Activated CD4-positive, CD25-positive, alpha-beta regulatory T cell (primary cell): ENCODE data around the gene DSCAM.

Experiments used
- DNase-seq, 4 experiments: peaks; one replicate each; lab custom pipeline; 2025; lab: John Stamatoyannopoulos, UW

Gene DSCAM

DNA sequence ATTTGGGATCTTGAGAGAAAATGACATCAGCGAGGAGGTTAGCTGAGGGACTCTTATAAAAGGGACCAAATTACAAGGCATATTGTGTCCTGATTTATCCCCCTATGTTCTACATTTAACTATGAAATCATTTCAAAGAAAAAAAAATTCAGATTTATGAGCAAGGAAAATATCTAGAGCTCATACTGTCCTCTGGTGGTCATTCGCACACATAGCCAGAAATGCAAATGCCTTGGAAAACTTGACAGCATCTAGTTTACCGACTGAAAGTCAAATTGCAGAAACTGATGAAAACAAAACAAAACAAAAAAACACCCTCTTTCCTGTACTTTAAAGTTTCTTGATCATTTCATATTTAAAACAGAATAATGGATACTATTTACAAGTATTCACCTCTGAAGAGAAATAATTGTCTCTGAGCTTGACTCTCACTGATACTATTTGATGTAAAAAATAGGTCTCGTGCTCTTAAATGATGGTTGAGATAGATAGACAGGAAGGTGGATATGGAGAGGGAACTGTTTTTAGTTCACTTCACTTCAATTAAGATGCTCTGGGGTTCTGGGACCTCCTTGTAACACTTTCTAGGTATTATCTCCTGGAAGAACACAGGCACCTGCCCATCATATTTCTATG is 725.9 kb downstream of the DSCAM start:
- DNase-seq, result no peak

DNA sequence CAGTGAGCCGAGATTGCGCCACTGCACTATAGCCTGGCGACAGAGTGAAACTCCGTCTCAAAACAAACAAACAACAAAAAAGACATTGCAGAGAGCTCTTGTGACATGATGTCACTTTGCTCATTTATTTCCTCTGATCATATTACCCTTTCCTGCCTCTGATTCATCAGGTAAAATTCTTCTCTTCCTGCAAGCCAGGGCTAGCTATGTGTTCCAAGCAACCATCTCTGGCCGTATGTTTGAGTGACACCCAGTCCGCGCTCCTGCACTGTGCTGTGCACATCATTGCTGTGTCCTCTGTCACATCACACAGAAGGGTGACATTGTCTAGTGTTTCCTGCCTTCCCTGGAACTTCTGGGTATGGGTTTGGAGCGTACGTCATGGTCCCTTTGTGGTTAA is 728.4 kb downstream of the DSCAM start:
- no peak for DNase-seq

DNA sequence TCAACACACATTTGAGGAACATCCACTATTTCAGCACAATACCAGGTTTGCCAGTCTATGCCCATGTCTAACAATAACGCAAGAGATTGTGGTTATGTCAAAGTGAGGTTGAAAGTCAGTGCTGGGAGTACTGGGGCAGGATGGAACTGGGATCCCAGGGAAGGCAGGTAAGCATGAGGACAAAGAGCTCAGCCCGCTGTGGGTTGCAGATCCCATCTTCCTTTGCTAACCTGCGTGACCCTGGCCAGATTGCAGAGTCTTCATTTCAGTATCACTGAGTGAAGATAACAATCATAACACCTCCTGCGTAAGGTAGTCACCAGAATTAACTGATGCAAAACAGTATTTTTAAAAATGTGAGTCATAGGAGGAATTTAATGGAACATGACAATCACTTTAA is 729.7 kb downstream of the DSCAM start:
- DNase-seq, result no peak

GRCh38 chr21:40115775-40116174 is 731.2 kb downstream of the DSCAM start:
- no peak for DNase-seq

DNA sequence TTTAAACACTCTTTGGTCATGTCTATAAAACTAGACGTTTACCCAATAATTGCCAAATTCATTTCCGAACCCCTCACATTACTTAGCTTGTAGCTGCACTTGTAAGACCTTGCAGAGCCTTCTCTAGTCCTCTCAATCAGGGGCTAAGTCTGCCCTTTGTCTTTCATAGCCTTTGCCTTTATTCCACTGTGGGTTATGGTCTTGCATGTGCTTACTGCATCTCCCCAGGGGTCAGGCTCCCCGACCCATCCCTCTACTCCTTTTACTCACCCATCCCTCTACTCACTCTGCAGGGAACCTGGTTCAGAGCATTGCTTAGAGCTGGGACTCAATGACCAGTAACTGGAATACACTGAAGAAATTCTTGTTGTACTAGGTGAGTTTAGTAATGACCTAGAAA is 744.3 kb downstream of the DSCAM start:
- DNase-seq, result no peak

DNA sequence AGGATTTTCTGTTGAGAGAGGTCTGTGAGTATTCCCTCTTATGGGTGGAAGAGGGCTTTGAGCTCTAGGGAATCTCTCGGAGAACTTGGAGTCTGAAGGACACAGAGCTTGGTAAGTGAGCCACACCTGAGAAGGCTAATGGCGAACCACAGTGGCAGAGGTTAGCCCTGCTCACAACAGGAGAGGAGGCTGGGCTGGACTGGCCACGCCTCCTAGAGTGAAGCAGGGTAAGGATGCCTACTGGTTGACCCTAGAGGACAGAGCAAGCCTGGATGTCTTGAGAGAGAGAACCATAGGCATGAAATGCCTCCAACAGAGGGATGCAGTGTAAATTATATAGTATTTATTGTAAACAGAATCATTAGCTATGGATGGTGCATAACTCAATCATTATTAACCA is 747.1 kb downstream of the DSCAM start:
- no peak for DNase-seq

DNA sequence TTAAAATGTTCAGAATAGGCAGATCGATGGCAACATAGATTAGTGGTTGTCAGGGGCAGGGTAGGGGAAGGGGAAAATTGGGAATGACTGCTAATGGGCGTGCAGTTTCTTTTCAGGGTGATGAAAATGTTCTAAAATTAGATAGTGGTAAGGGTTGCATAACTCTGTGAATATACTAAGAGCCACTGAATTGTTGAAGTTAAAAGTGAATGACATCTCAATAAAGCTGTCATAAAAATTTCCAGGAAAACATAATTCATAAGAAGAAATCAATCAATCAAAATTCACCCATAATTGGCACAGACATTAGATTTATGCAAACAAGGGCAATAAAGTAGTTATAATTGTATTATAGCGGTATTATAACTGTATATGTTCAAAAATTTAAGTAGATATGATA is 751.5 kb downstream of the DSCAM start:
- no peak for DNase-seq

- no peak for DNase-seq
Measured at GRCh38 chr21:40080385-40080784, 766.6 kb downstream of the DSCAM start.

GRCh38 chr21:40074710-40075109 is 772.2 kb downstream of the DSCAM start:
- DNase-seq, result no peak

DNA sequence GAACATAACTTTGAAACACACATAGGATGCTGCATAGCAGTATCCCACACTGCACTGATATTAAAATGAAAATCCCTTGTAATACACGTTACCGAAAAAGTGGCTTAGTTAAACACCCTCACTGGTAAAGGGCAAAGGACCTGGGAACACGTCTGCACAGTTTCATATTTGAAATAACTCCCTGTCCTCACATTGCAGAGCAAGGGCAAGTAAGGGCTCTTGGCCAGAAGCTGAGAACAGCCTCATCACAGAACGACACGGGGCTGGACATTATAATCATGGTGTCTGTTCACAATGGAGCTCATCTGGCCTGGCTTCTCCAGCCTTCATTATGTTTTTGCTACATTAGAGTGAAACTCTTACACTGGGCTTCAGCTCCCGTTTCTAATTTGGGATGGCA is 772.8 kb downstream of the DSCAM start:
- no peak for DNase-seq

DNA sequence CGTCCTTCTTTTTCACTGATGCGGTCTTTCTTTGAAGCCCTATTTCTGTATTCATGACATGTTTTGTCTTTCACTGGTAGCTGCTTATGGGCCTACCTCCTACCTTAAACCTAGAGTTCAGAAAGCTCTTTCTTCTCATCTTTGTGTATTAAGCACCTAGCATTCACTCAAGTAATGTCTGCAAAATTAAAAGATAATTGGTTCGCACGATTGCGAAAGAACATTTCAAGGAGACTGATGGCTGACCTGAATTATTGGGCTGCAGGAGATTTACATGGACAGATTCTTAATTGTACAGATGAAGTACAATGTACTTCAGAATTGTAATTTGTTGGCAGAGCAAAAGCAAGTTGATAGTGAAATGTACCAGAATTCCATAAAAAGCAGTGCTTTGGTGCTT is 773.3 kb downstream of the DSCAM start:
- no peak for DNase-seq

- no peak for DNase-seq
Measured at GRCh38 chr21:40070871-40071270, 776.1 kb downstream of the DSCAM start.

DNA sequence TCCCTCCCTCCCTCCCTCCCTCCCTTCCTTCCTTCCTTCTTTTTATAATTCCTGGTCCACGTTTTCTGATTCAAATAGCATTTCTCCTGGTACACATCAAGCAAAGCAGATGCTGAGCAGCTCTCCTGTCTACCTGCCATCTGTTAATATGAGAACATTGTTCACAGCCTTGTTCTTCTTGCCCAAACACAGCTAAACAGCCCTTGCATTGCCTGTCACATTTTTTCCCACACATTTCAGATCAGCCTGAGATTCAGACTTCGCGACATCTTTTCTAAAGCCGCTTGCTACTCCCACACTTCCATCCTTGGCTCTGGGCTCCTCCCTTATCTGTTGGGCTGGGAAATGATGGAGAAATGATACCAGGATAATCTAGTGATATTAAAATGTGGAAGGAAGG is 779.2 kb downstream of the DSCAM start:
- DNase-seq, result no peak

DNA sequence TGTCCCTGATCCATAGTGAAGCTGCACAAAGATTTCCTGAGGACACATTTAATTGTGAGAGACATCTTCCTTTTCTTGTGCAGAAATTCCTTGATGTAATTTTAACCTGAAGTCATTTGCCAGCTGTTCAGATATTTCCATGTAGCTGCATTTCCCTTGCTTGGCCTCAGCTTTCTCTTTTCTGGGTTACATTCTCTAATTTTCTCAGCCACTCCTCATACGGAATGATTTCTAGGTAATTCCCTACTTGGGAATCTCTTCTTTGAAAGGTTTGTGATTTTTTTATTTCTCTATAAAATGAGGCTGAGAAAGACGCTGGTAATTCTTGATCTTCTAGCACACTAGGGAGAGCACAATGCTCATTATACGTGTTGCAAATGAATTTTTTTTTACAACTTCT is 780.7 kb downstream of the DSCAM start:
- DNase-seq, result no peak

DNA sequence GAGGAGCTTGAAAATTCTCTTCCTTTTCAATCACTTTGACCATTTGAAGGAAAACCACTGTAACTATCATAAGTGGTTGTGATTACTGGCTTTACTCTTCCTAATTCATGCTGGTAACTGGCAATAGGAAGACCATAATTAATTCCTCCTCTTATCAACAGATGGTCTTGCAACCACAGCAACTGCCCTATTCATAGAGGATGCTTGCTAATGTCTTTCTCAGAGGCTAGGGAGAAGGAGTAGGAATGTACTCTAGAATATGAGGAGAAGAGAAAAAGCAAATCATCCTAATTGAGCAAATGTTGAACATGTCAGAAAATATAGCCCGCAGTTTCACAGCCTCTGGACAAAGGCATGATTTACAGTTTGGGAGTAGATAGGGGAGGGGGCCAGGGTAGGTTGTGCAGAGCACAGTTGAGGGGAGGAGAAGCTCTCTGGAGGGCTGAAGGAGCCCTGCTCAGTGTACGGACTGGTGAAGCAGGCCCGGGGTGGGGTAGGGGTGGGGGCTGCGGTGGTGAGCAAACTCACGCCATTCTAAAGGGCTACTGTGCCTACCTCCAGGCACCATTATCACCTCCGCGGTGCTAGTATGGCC is 786.8 kb downstream of the DSCAM start:
- DNase-seq, result no peak

- no peak for DNase-seq
Measured at GRCh38 chr21:40057331-40057730, 789.6 kb downstream of the DSCAM start.

- DNase-seq, result no peak
Measured at GRCh38 chr21:40056031-40056430, 790.9 kb downstream of the DSCAM start.

DNA sequence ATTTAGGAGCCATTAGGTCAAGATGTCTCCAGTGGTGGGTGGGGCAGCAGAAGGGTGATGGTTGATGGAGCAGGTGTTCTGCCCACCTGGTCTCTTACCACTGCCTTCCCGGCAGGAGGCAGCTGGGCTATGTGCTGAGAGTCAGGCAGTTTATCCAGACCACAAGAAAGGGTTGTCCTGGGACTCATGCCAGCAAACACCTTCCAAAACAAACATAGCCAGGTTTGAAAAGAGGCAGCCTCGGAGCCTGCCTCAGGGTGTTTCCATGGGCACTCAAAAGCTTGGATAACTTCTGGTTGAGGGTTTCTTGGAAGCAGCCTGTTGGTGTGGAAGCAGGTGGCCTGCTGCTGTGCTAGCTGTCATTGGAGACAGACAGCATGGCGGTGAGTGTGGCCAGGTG is 792.6 kb downstream of the DSCAM start:
- DNase-seq, result no peak

- DNase-seq, result no peak
Measured at GRCh38 chr21:40053007-40053406, 794.0 kb downstream of the DSCAM start.

DNA sequence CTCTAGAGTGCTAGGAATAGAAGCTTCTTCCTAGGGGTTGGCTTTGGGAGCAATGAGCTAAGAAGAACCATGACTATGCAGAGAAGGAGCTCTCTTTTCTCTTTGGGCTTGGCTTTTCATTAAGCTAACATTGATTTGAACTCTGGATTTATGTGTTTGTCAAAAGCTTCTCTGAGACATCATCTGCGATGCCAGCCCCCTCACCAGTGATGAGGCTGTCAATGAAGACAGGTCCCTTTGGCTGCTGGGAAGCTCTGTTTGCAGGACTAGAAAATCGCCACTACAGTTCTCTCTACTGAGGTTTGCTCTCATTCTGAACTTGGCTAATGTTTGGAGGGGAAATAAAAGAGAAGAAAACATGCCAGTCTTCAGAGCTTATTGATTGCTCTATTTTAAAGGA is 794.7 kb downstream of the DSCAM start:
- DNase-seq, result no peak

DNA sequence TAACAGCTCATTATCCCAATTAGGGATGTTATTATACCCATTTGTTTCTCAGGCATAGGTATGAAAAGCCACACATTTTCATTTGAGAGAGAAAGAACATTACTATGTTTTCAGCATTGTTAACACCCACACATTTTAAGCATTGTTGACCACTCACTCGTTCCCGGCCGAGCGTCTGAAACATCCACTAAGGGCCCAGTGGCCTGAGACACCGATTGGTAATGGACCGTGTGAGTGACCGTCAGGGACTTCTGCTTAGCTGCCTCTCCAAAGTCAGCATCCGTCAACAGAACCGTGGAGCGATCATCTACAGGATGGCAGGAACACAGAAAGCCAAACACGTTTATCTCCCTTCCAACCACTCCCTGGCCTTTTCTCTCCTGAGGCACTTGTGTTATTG is 795.2 kb downstream of the DSCAM start:
- DNase-seq, result no peak

- no peak for DNase-seq
Measured at GRCh38 chr21:40049931-40050290, 797.0 kb downstream of the DSCAM start.

GRCh38 chr21:40049031-40049930 is 797.7 kb downstream of the DSCAM start:
- no peak for DNase-seq
